ENCODE measurements around the gene NUP210L.

NUP210L gene

DNA sequence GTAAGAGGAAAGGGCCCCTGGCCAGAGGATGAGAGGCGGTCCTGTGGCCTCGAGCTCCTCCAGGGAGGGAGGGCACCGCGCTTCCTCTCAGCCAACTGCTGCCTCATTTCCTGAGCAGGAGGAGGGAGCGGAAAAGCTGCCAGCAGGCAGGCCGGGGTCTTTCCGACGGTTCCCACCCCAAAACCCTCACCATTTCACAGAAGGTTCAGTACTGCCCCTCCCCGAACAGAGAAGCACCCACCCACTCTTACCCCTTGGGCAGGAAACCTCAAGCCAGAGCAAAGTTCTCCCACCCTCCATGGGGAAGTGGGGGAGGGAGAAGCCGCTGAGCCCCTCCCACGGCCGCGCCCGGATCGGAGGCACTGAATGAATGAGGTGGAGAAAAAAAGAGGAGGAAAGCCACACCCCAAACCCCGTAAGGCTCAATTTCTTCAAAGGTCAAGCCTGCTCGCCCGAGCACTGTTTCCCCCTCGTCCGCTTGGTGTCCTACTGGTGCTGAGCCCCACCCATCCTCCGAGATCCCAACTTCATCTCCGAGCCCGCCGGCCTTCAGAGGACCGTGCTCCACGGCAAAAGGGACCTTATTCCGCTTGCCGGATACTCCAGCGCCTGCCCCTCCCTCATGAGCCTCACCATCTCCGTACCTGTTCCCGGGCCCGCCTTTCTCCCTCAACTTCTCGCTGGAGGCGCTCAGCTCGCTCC is 27.6 kb upstream of the NUP210L start:
- Histone ChIP-seq H3K9me3 (ENCODE audit: severe bottlenecking) (no peaks in the 10 kb centered on the region), H3K27ac (peak overlapping the region; percentile 78), H3K36me3 (peaks cover 35% of the 10 kb centered on the region), H3K4me3 (ENCODE audit: low read depth, low read length) (peak overlapping the region; percentile 74), H3K27me3 (ENCODE audit: insufficient read depth, low read depth, severe bottlenecking) (no peaks in the 10 kb centered on the region)
- TF ChIP-seq, protein P1, sequence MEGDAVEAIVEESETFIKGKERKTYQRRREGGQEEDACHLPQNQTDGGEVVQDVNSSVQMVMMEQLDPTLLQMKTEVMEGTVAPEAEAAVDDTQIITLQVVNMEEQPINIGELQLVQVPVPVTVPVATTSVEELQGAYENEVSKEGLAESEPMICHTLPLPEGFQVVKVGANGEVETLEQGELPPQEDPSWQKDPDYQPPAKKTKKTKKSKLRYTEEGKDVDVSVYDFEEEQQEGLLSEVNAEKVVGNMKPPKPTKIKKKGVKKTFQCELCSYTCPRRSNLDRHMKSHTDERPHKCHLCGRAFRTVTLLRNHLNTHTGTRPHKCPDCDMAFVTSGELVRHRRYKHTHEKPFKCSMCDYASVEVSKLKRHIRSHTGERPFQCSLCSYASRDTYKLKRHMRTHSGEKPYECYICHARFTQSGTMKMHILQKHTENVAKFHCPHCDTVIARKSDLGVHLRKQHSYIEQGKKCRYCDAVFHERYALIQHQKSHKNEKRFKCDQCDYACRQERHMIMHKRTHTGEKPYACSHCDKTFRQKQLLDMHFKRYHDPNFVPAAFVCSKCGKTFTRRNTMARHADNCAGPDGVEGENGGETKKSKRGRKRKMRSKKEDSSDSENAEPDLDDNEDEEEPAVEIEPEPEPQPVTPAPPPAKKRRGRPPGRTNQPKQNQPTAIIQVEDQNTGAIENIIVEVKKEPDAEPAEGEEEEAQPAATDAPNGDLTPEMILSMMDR (IDR thresholded peaks at IDR 0.05; ENCODE audit: low read depth, low read length) = peak; percentile 40
- peak; percentile 85 for DNase-seq

DNA sequence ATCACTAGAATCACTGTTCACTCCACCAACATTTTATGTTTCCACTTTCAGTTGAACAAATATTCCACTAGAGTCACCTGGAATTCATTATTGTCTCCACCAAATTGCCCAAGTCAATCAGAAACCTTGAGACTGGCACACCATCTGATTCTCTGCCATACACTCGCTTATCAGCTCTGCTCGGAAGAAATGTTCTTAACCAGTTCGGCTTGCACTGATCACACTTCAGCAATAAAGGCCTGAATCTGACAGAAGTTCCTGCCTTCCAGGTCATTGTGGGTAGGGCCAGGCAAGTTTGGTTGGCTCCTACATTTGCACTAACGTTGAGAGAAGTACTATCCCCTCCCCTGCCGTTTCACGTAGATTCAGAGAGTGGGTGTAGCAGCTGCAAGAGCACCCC is 27.1 kb upstream of the NUP210L start:
- TF ChIP-seq, protein P1 (IDR thresholded peaks at IDR 0.05; ENCODE audit: low read depth, low read length) = no peak
- Histone ChIP-seq H3K9me3 (ENCODE audit: severe bottlenecking) (no peaks in the 10 kb centered on the region), H3K27ac (peak overlapping the region; percentile 78), H3K27me3 (ENCODE audit: insufficient read depth, low read depth, severe bottlenecking) (no peaks in the 10 kb centered on the region), H3K4me3 (ENCODE audit: low read depth, low read length) (peak overlapping the region; percentile 74), H3K36me3 (peaks cover 40% of the 10 kb centered on the region)
- no peak for DNase-seq

DNA sequence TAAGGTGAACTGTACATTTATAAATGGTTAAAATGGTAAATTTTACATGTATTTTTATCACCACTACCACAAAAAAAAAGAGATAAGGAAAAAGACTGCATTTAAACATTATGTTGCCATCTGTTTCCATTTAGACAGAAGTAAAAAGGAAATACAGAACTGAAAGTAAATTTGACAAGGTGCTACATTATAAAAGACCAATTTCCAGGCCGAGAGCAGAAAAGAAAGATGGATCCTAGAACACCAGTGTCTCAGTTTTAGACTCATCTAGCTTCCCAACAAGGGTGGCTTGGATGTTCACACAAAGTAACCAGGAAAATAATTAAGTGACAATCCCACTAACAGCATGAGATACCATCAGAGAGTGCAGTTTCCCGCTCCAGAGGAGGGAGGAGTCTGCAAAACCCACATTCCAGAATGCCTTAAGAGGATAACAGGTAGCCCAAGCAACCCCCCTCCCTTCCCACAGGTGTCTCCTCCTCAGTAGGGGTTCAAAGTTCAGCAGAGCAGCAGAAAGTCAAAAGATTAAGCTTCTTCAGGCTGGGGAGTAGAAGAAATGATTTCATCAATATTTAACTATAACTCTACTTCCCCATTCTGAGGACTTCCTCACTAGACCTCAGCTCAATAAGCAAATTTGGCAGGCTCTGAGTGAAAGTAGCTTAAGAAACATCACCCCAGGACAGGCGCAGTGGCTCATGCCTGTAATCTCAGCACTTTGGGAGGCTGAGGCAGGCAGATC is 25.2 kb upstream of the NUP210L start:
- H3K4me3 ChIP-seq (ENCODE audit: low read depth, low read length) = no peak overlapping the region
- no peaks in the 10 kb centered on the region for H3K9me3 ChIP-seq (ENCODE audit: severe bottlenecking)
- no peak for DNase-seq
- H3K36me3 ChIP-seq = peaks cover 57% of the 10 kb centered on the region
- H3K27me3 ChIP-seq (ENCODE audit: insufficient read depth, low read depth, severe bottlenecking) = no peaks in the 10 kb centered on the region
- TF ChIP-seq, protein P1 (IDR thresholded peaks at IDR 0.05; ENCODE audit: low read depth, low read length) = no peak
- H3K27ac ChIP-seq = no peak overlapping the region

DNA sequence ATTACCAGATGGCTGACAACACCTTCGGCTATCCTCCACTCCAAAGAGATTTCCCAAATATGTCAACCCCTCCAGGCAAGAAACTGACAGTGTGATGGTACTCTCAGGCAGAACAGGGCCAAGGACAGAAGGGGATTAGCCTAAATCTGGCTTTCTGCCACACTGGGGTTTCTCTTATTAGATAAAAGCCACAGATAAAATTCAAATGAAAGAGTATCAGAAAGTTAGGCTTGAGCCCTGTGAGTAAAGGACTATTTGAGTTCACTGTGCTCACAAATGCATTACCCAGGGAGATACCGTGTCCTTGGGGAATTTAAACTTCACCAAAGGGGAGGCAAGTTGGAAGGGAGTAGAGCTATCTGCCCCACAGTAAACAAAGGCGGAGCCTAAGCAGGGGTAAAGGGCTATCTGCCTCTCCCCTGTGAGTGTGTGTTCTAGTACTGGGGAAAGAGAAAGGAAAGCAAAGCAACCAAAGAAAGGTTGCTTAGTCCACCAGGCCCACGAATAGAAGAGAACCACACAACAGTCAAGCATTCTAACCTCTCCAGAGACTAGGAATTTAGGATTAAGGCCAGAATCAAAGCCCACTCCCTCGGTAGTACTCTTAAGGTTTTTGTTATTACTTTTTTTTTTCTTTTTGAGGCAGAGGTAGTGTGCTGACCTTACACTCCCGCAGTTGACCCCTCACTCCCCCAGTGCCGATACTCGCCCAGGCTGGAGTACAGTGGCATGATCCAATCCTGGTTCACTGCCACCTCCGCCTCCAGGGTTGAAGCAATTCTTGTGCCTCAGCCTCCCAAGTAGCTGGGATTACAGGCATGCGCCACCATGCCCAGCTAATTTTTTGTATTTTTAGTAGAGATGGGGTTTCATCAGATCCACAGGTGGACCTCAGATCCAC is 24.3 kb upstream of the NUP210L start:
- H3K27ac ChIP-seq = peak overlapping the region; percentile 9
- no peaks in the 10 kb centered on the region for H3K9me3 ChIP-seq (ENCODE audit: severe bottlenecking)
- no peaks in the 10 kb centered on the region for H3K27me3 ChIP-seq (ENCODE audit: insufficient read depth, low read depth, severe bottlenecking)
- TF ChIP-seq, protein P1 (IDR thresholded peaks at IDR 0.05; ENCODE audit: low read depth, low read length) = no peak
- H3K4me3 ChIP-seq (ENCODE audit: low read depth, low read length) = no peak overlapping the region
- peaks cover 64% of the 10 kb centered on the region for H3K36me3 ChIP-seq
- DNase-seq = peak; percentile 64

DNA sequence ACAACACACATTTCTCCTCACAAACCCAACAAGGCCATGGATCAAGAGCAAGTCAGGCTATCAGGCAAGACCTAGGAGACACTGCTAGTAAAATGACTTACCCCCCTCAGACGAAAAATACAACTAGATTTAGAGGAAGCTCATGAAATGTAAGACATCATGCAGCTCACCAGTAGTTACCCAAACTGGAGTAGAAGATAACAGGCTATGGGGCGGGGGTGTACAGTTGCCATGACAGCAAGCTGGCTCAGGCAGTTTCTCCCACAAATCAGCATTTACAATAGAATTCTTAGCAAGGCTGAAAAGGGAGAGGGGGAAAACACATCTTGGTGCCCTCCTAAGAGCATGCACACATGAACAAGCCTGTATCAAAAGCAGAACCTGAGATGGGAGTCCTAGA is 23.1 kb upstream of the NUP210L start:
- H3K27ac ChIP-seq = peak overlapping the region; percentile 2
- TF ChIP-seq, protein P1 (IDR thresholded peaks at IDR 0.05; ENCODE audit: low read depth, low read length) = no peak
- H3K9me3 ChIP-seq (ENCODE audit: severe bottlenecking) = no peaks in the 10 kb centered on the region
- no peak overlapping the region for H3K4me3 ChIP-seq (ENCODE audit: low read depth, low read length)
- no peak for DNase-seq
- H3K36me3 ChIP-seq = peaks cover 74% of the 10 kb centered on the region
- no peaks in the 10 kb centered on the region for H3K27me3 ChIP-seq (ENCODE audit: insufficient read depth, low read depth, severe bottlenecking)

Measured in WERI-Rb-1 (cell line).